Inferior parietal cortex (tissue), 1 donor: ENCODE data around the gene CIDEB.

Source experiments
- DNase-seq: peaks from one replicate; pipeline ENCODE4 v3.0.0-alpha.2; 2016; ENCODE audit errors: extremely low spot score

Gene CIDEB

GRCh38 chr14:24312736-24313507 is 5.1 kb upstream of the CIDEB start:
- no peak for DNase-seq

GRCh38 chr14:24311837-24312615 is 4.2 kb upstream of the CIDEB start:
- DNase-seq: no peak

DNA sequence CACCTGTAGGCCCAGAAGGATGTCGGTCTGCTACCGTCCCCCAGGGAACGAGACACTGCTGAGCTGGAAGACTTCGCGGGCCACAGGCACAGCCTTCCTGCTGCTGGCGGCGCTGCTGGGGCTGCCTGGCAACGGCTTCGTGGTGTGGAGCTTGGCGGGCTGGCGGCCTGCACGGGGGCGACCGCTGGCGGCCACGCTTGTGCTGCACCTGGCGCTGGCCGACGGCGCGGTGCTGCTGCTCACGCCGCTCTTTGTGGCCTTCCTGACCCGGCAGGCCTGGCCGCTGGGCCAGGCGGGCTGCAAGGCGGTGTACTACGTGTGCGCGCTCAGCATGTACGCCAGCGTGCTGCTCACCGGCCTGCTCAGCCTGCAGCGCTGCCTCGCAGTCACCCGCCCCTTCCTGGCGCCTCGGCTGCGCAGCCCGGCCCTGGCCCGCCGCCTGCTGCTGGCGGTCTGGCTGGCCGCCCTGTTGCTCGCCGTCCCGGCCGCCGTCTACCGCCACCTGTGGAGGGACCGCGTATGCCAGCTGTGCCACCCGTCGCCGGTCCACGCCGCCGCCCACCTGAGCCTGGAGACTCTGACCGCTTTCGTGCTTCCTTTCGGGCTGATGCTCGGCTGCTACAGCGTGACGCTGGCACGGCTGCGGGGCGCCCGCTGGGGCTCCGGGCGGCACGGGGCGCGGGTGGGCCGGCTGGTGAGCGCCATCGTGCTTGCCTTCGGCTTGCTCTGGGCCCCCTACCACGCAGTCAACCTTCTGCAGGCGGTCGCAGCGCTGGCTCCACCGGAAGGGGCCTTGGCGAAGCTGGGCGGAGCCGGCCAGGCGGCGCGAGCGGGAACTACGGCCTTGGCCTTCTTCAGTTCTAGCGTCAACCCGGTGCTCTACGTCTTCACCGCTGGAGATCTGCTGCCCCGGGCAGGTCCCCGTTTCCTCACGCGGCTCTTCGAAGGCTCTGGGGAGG is 3.1 kb upstream of the CIDEB start, which contains the start of gene LTB4R:
TSS of gene LTB4R (plus strand) at position 857 of the 959 bp plus-strand sequence. CDS start 4,150 bp downstream, outside the sequence.
- no peak for DNase-seq

GRCh38 chr14:24310265-24310645 is 2.5 kb upstream of the CIDEB start:
- no peak for DNase-seq

DNA sequence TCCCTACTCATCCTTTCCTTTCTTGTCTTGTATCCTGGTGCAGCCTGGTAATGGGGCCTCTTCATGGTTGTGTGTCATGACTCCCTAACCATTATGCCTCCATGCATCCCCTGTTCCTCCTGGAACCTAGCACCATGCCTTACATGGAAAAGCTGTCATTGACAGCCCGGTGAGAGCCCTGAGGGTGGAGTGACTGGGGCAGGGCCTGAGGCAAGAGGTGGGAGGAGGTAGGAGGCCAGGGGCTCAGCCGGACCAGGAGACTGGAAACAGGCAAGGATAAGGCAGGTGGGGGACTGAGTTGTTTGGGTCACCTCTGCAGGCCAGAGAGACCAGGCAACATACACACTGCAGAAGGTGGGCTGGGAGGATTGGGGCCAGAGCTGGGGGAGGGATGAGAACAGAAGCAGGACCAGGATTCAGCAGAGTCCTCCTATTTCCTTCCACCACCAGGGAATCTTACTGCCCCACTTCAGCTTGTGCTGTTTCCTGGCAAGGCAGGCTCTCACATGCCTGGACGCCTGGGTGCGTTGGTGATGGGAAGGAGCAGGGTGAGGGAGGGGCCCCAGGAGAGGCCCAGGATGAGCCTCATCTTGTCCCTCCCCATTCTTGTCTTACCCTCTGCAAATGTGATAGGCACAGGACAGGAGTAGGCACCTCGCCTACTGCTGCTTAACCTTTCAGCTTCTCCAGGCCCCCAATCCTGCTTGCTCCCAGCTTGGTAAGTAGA is 1.9 kb upstream of the CIDEB start, which contains the start of gene LTB4R2:
TSS of gene LTB4R2 (plus strand) at position 603 of the 727 bp plus-strand sequence. CDS start 525 bp downstream, outside the sequence.
- no peak for DNase-seq

- no peak for DNase-seq
Measured at GRCh38 chr14:24308342-24309124, 756 bp upstream of the CIDEB start.

DNA sequence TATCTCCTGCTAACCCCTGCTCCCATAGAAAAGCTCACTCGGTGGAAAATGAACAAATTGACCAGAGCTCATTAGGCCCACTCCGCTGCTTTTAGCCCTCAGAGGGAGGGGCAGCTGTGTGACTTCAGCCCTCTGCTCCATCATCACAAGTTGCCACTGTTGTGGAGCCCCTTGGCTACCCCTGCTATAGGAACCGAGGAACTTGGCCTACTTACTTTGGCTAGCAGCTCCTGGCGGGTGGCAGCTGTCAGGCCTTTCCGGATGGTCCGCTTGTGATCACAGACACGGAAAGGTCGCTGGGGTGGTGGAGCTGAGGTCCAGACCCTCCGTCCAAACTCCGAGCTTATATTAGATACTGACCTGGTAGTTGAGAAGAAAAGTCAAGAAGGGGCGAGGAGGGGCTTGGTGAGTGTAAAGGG is 612 bp downstream of the CIDEB start:
- DNase-seq: no peak

DNA sequence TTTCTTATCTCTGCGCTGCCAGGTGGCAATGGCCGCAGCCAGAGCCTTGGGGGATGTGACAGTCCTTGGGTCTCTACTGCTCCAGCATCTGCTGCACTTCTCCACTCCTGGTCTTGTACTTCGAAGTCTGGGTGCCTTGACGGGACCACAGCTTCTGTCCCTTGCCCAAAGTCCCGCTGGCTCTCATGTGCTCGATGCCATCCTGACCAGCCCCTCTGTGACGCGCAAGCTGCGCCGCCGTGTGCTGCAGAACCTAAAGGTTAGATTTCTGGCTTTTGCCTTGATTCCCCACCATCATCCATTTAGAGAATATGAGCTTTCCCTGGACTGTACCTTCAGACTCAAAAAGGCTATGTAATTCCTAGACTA is 3.8 kb downstream of the CIDEB start:
- DNase-seq: no peak

DNA sequence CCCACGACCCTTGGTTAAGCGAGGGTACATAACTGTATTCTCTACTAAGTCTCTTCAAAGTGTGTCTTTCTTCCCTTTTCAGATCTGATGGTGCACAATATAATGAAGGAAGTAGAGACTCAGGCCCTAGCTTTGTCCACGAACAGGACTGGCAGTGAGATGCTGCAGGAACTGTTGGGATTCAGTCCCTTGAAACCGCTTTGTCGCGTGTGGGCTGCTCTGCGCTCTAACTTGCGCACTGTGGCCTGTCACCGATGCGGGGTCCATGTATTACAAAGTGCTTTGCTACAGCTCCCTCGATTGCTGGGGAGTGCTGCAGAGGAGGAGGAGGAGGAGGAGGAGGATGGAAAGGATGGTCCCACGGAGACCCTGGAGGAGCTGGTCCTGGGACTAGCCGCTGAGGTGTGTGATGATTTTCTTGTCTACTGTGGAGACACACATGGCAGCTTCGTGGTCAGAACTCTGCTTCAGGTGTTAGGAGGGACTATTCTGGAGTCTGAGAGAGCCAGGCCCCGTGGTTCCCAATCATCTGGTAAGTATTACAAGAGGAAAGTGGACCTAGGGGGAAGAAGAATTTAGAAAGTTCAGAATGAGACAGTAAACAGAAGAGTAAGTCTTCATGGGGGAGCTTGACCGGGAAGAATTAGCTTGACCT is 7.3 kb downstream of the CIDEB start:
- DNase-seq: no peak

DNA sequence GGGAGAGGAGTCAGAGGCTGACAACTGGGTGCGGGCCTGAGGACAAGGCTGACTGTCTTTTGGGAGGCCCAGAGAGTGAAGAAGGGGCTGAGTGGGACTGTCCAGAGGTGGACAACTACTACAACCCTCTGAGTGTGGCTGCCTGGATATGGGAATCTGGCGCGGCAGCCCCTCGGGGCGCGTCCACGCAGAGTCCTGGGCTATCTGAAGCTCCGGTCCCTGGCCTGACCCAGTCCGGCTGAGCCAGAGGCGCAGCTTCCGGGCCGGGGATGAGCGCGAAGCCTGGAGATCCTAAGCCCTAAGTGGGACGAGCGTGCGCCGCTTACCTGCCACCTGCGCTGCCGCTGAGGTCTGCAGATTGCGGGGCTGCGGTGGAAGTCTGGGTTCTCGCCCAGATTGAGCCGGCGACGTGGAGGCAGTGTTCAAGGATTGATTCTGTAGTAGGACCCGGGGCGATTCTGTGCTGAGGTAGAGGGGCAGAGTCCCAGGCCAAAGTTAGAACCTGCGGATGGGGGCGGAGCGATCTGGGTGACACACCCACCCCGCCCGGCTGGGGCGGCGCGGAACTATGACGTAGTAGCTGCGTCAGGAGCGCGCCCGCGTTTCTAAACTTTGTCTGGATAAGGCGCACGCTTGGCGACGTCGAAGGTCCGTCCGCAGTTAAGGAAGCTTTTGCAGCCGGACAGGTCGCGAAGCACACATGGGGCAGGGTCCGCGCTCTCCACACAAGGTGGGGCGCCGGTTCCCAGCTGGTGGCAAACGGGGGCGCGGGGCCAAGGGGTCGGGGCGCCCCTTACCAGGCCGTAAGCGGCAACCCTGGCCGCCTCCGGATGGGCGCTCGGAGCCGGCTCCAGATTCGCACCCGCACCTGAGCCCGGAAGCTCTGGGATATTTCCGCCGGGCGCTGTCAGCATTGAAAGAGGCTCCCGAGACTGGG is 8.3 kb downstream of the CIDEB start, which contains the start of the genes DHRS1 and NOP9:
TSS of gene DHRS1 (minus strand) at position 526 of the 937 bp plus-strand sequence. CDS start 674 bp downstream, outside the sequence.
TSS of gene NOP9 (plus strand) at position 596 of the 937 bp plus-strand sequence. CDS start at position 701, 105 bp downstream.
- DNase-seq: peak; percentile 93

- DNase-seq: no peak
Measured at GRCh38 chr14:24298892-24299254, 8.9 kb downstream of the CIDEB start.

DNA sequence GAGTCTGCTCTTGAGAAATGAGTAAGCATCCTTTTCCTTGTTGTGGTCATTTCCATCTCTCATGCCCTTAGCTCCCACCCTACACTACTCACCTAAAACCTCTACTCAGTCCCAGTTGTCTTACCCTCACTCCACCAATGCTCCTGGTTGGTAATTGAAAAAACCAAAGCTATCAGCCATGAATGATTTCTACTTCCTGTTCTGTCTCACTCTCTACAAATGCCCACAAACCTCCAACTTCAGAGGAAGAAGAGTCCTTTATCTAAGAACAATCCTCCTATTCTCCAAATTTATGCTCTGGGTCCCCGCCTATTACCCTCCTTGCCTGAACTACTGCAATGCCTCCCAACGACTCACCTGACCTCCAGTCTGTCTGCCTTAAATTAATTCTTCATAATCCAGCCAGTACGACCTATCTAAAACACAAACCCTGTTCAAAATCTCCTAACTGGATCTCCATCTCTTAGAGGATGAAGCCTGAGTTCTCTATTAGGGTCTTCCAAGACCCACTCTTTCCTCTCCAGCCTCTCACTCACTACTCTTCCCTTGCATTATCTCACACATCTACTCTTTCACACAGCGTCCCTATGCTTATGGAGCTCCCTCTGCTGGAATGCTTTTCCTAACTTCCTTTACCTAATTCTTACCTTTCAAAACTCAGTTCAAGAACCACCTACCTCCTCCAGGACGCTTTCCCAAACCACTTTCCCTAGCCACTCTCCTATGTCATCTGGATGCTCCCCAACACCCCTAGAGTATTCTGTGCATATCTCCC is 10.4 kb downstream of the CIDEB start:
- DNase-seq: peak; percentile 39

- peak; percentile 73 for DNase-seq
Measured at GRCh38 chr14:24296341-24297157, 11.2 kb downstream of the CIDEB start.

DNA sequence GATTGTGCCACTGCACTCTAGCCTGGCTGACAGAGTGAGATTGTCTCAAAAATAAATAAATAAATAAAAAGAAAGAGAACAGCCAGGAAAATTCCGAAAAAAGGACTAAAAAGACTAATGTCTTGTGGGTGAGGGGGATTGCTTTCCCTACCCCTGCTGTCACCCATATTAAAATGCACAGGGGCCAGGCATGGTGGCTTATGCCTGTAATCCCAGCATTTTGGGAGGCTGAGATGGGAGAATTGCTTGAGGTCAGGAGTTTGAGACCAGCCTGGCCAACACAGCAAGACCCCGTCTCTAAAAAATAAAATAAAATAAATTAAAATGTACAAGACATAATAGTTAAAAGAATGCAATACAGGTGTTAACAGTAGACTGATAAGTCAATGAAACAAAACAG is 14.3 kb downstream of the CIDEB start:
- no peak for DNase-seq

DNA sequence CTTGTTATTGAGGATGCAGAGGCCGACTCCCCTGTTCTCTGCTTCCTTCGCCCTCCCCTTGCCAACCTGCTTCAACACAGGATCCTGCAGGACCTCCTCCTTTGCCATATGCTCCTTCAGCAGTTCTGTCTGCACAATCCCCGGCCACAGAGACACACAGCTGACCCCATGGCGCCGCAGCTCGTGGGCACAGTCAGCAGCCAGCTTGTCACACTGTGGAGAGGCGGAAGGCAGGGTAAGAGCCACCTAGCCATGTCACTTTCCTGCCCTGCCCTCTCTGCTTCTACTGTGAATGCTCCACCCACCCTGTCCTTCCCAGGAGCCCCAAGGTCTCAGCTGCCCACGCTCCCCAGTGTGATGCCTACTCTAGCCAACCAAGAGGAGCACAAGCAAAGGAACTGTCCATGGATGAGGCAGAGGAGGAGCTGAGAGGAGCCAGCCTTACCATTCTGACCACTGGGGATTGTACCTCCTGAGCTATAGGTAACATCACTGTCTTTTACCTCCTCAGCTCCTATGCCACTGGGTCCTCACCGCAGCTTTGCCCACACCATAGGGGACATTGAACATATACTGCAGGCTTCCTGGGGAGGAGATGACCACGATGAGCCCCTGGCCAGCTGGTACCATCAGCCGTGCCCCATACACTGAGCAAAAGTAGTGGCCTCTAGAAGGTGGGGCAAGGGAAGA is 15.5 kb downstream of the CIDEB start:
- DNase-seq: no peak
